ENCODE data around the gene PRSS33.

The PRSS33 gene

DNA sequence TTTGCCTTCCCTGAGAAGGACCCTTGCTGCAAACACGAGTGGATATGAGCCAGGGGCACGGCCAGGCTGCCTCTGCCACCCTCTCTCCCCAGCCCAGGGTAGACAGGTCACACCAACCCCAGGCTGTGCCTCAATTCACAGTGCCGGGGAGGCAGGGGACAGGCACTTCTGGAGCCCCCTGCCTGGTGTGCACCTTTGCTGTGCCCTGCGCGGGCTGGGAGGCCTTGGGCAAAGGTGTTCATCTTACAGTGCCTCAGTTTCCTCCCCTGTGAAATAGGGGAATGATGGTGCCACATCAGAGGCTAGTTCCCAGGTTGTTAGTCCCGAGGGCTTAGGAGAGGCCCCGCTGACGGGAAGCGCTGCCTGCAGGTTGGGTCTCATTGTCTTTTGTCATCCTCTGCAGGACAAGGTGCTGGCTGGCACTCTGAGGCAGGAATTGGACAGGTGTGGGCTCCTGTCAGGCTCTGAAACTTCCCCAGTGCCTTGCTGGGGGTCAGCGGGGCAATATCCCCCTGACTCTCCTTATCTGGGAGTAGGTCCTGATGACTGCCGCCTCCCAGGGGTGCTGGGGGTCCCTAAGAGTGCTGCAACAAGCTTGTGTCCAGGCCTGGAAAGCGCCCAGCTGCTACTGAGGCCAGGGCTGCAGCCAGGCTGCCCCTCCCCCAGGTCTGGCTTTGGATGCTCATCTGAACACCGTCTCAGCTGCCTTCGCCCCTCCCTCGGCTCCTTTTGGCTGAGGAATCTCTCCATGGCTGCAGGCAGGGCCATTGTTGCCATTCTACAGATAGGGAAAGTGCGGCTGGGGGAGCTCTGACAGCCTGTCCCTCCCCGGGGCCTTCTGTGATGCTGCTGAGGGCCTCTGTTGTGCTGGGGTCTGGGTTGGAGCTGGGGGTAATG, 32.8 kb upstream of the PRSS33 start:
- DNase-seq = no peak

DNA sequence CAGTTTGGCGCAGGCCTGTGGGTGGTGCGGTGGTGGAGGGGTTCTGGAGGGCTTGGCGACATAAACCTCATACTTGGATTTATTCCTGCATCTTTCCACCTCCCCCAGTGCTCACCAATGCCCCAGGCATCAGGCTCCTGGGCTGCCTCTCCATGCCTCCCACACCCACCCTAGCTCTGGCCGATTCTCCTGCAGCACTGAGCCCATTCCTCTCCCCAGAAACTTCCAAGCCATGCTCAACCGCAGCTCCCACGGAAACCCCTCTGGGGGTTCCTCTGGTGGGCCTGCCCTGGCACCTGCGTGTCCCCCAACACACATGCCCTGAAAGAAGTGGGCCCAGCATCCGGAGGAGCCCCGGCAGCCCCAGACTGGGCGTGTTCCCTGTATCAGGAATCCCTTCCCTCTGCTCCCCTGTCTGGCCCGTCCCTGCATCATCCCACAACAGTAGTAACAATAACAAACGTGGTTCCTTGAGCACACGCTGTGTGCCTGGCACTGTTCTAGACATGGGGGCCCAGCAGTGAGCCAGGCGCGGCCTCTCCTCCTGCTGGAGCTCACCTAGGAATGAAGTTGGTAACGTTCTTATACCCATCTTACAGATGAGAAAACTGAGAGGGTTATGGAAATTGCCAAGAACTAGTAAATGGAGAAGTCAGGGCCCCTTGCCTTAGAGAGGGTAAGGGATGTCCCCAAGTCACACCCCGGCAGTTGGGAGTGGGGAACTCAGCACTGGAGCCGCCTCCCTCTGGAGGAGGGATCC, 32.0 kb upstream of the PRSS33 start:
- no peak for DNase-seq

GRCh38 chr16:2818272-2818876, 31.0 kb upstream of the PRSS33 start:
- DNase-seq = no peak

GRCh38 chr16:2817340-2818271, 30.2 kb upstream of the PRSS33 start:
- DNase-seq = peak; percentile 4

DNA sequence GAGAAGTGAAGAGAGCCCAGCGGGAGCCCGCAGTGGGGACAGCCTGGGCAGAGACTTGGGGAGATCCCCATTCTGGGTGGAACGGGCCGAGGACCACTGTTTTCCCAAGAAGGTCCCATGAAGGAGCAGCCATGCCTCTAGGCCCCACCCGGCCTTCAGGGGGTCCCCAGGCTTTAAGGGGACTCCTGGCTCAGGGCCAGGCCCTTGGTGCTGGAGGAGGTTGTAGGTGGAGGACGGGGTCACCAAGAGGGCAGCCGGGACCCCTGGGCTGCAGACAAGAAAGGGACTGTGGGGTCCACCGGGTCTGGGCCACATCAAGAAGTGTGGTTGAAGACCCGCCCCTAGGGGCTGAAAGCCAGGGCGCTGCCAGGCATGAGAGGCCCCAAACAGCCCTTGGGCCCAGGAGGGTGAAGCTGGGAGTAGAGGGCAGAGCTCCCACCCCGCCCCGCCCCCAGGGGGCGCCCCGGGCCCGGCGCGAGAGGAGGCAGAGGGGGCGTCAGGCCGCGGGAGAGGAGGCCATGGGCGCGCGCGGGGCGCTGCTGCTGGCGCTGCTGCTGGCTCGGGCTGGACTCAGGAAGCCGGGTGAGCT, 29.5 kb upstream of the PRSS33 start, which contains the start of gene PRSS21:
Gene PRSS21, plus strand, starts transcription at position 487 of the 589 bp plus-strand sequence. Its CDS starts 32 bp downstream, at position 519.
- DNase-seq = peak; percentile 39

- no peak for DNase-seq
Observed at GRCh38 chr16:2815299-2815771, 28.0 kb upstream of the PRSS33 start.

- no peak for DNase-seq
Observed at GRCh38 chr16:2814551-2815298, 27.4 kb upstream of the PRSS33 start.

DNA sequence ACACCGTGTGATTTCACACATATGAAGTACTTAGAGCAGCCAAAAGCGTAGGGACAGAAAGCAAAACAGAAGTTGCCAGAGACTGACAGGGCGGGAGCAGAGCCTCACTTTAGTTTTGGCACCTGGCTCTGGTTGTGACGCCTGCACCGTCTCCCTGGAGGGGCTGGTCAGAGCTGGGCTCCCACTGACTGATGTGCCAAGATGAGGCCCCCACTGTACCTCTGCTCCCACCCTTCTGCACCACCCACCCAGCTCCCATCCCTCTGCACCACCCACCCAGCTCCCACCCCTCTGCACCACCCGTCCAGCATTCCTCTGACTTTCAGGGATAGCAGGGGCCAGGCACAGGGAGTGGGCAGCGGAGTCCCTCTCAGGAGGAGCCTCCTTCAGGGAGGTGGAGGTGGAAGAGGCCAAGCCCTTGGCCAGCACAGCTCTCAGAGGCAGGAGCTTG, 26.4 kb upstream of the PRSS33 start:
- DNase-seq = no peak

DNA sequence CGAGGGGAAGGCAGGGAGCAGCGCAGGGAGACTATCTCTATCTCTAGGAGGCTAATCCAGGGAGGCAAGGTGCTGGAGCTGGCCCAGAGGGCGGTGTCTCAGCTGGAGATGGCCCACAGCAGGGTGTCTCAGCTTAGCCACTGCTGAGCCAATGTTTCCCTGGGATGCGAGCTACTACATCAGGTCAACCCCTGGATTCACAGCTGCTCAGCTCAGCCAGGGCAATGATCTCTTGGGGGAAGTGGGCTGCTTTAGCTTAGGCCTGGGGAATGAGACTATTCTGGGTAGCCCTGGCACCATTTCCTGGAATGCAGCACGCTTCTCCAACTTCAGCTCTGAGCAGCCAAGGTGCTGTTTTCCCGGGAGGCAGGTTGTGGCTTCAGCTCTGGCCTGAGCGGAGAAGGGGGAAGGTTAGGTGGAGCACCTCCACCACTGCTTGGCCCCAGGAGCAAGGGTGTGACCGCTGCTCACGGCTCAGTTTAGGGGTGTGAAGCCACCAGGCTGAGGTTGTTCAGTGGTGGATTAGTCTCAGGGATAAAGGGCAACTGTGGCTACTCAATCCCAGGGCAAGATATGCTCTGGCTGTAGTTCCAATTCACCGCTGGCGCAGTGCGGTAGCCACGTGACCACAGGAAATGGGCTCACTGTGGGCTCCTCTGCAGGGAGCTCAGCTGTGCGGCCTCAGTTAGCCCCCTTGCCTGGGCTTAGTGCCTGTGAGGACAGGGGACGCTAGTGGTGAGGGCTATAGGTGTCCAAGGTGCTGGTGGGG, 24.5 kb upstream of the PRSS33 start:
- DNase-seq = no peak

DNA sequence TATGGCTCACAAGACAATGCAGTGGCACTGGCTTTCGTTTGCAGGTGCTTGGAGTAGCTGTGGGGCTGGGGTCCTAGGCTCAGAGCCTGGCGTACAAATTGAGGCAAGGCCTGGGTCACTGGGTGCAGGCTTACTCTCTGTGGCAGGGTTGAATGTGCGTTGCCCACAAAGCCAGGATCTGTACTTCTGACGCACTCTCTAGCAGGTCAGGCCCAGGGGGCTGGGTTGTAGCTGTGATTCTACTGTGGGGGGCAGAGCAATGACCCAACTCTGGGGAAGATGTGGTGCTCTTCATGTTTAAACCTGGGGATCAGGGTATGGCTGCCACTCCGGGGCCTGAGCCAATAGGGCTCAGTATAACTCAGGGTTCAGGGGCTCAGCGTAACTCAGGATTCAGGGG, 23.3 kb upstream of the PRSS33 start:
- DNase-seq = no peak

DNA sequence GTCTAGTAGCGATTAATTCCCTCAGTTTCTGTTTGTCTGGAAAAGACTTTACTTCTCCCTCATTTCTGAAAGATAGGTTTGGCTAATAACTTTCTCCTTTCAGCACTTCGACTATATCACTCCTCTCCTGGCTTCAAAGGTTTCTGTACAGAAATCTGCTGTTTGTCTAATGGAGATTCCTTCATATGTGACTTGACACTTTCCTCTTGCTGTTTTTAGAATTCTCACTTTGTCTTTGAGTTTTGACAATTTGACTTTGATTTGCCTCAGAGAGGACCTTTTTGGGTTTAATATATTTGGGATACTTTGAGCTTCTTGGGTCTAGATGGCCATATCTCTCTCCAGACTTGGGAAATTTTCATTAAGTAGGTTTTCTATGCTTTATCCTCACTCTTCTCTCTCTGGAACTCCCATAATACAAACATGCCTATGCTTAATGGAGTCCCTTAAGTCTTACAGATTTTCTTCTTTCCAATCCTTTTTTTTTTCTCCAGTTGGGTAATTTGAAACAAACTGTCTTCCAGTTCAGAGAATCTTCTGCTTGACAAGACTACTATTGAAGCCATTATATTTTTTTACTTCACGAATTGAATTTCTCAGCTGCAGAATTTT, 21.9 kb upstream of the PRSS33 start:
- no peak for DNase-seq

- DNase-seq = no peak
Observed at GRCh38 chr16:2808181-2808580, 20.8 kb upstream of the PRSS33 start.

DNA sequence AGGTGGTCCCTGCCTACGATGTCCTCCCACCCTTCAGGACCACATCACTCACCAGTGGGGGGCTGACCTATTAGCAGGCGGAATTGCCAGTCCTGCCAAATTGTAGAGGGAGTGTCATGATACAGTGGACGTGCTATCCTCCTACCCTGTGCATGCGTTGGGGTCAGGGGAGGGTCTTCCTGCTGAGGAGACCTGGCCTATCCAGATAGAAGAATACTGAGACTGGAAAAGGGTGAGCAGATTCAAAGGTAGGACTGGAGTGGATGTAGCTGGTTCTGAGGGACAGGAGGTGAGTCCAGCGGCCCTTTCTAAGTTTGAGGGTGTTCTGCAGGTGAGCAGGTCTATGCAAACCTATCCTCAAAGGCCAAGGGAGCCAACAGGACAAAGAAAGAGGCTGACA, 18.9 kb upstream of the PRSS33 start:
- DNase-seq = no peak

- no peak for DNase-seq
Observed at GRCh38 chr16:2804728-2805127, 17.4 kb upstream of the PRSS33 start.

DNA sequence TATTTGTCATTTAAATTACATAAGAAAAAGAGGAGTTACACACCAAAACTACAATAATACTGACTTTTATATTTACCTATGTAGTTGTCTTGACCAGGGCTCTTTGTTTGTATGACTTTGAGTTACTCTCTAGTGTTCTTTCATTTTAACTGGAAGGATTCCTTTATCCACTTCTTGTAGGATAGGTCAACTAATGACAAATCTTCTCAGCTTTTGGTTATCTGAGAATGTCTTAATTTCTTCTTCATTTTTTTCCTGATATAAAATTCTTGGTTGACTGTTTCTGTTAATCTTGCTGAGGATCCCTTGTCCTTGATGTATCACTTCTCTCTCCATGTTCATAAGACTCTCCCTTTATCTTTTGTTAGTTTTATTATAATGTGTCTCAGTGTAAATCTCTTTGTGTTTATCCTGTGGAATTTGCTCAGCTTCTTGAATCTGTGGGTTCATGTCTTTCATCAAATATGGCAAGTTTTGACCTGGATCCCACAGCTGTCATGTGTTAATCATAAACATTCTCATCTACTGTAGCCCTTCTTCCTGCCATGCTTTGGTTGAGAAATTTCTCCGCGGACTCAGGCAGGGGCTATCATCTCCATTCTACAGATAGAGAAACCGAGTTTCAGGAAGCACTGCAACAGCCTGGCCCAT, 16.3 kb upstream of the PRSS33 start:
- no peak for DNase-seq

DNA sequence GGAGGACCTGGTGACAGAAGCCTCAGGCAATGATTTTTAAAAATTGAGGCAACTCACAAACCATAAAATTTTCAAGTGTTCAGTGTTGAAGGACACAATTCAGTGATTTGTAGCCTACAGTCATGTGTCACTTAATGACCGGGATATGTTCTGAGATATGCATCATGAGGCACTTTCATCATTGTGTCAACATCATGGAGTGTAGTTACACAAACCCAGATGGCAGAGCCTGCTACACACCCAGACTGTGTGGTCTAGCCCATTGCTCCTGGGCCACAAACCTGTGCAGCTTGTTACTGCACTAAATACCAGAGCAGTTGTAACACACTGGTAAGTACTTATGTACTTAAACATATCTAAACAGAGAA, 12.5 kb upstream of the PRSS33 start:
- no peak for DNase-seq

DNA sequence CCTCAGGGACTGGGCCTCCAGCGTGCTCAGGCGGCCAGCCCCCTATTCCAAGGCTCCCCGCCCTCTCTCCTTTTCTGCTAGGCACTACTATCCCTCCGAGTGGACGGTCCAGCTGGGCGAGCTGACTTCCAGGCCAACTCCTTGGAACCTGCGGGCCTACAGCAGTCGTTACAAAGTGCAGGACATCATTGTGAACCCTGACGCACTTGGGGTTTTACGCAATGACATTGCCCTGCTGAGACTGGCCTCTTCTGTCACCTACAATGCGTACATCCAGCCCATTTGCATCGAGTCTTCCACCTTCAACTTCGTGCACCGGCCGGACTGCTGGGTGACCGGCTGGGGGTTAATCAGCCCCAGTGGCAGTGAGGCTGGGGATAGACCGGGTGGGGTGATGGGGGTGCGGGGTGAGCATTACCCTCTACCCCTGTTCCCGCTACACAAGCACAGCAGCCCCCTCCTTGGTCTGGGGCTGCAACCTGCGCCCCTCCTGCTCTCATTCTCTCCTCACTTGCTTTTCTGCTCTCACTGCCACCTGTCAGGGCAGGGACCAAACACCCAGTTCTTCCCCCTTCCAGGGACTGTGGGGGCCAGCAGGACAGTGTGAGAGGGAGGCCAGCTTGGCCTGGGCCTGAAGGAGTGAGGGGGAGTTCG, 12.0 kb upstream of the PRSS33 start:
- no peak for DNase-seq

- no peak for DNase-seq
Observed at GRCh38 chr16:2798723-2799204, 11.4 kb upstream of the PRSS33 start.
